AG08396 (cell line): ENCODE data around the gene ATRX.
"Not testable (repeated sequence)": the region's sequence is repeated elsewhere in the genome, so short reads cannot be mapped to it uniquely, and the experiment has no call there.

Source experiments
- DNase-seq: peaks from one replicate; pipeline ENCODE4 v3.0.0; 2012; ENCODE audit warnings: low spot score, mixed read lengths

The ATRX gene

GRCh38 chrX:77731821-77732419 is 54.1 kb downstream of the ATRX start:
- no peak for DNase-seq

- DNase-seq: not testable (repeated sequence)
Measured at GRCh38 chrX:77726095-77726494, 59.9 kb downstream of the ATRX start.

GRCh38 chrX:77723681-77724080 is 62.3 kb downstream of the ATRX start:
- no peak for DNase-seq

GRCh38 chrX:77719388-77719787 is 66.6 kb downstream of the ATRX start:
- no peak for DNase-seq

GRCh38 chrX:77704881-77705280 is 81.1 kb downstream of the ATRX start:
- no peak for DNase-seq

GRCh38 chrX:77698242-77698641 is 87.8 kb downstream of the ATRX start:
- DNase-seq: no peak

- DNase-seq: no peak
Measured at GRCh38 chrX:77694491-77694890, 91.5 kb downstream of the ATRX start.

- no peak for DNase-seq
Measured at GRCh38 chrX:77693594-77693993, 92.4 kb downstream of the ATRX start.

- no peak for DNase-seq
Measured at GRCh38 chrX:77691916-77692315, 94.1 kb downstream of the ATRX start.

GRCh38 chrX:77689376-77689775 is 96.6 kb downstream of the ATRX start:
- no peak for DNase-seq

GRCh38 chrX:77685683-77686082 is 100.3 kb downstream of the ATRX start:
- not testable (repeated sequence) for DNase-seq

GRCh38 chrX:77679144-77679543 is 106.9 kb downstream of the ATRX start:
- DNase-seq: no peak

GRCh38 chrX:77675986-77676385 is 110.0 kb downstream of the ATRX start:
- DNase-seq: no peak

- peak; percentile 1 for DNase-seq
Measured at GRCh38 chrX:77668391-77669237, 117.4 kb downstream of the ATRX start.

GRCh38 chrX:77658886-77659285 is 127.1 kb downstream of the ATRX start:
- DNase-seq: no peak

GRCh38 chrX:77652095-77652494 is 133.9 kb downstream of the ATRX start:
- DNase-seq: no peak

- no peak for DNase-seq
Measured at GRCh38 chrX:77640702-77641101, 145.3 kb downstream of the ATRX start.

- no peak for DNase-seq
Measured at GRCh38 chrX:77639820-77640219, 146.2 kb downstream of the ATRX start.

GRCh38 chrX:77638397-77638796 is 147.6 kb downstream of the ATRX start:
- no peak for DNase-seq

GRCh38 chrX:77635373-77635772 is 150.6 kb downstream of the ATRX start:
- DNase-seq: no peak

GRCh38 chrX:77628294-77629025 is 157.6 kb downstream of the ATRX start:
- no peak for DNase-seq

- DNase-seq: no peak
Measured at GRCh38 chrX:77622672-77623071, 163.3 kb downstream of the ATRX start.

GRCh38 chrX:77622233-77622632 is 163.8 kb downstream of the ATRX start:
- DNase-seq: no peak
